HG03066 (cell line): ENCODE data around the gene LPAR2.

ENCODE experiments used
- ATAC-seq: cut with Tn5 transposase; IDR thresholded peaks from one replicate; pipeline ENCODE4 v1.9.1; 2021; ENCODE audit warnings: low read depth; ENCODE audit not compliant: unreplicated experiment

Gene LPAR2

GRCh38 chr19:19654441-19654840 is 26.4 kb upstream of the LPAR2 start:
- ATAC-seq, result no peak

- ATAC-seq, result no peak
Measured at GRCh38 chr19:19653597-19654147, 25.7 kb upstream of the LPAR2 start.

- ATAC-seq, result no peak
Measured at GRCh38 chr19:19652482-19653295, 24.7 kb upstream of the LPAR2 start.

- ATAC-seq, result no peak
Measured at GRCh38 chr19:19651076-19651475, 23.1 kb upstream of the LPAR2 start.

GRCh38 chr19:19650331-19650730 is 22.3 kb upstream of the LPAR2 start:
- no peak for ATAC-seq

GRCh38 chr19:19649580-19649995 is 21.6 kb upstream of the LPAR2 start:
- no peak for ATAC-seq

- no peak for ATAC-seq
Measured at GRCh38 chr19:19649155-19649554, 21.1 kb upstream of the LPAR2 start.

- no peak for ATAC-seq
Measured at GRCh38 chr19:19647037-19647835, 19.2 kb upstream of the LPAR2 start.

- no peak for ATAC-seq
Measured at GRCh38 chr19:19645233-19645870, 17.3 kb upstream of the LPAR2 start.

- ATAC-seq, result no peak
Measured at GRCh38 chr19:19644054-19644388, 16.0 kb upstream of the LPAR2 start.

GRCh38 chr19:19643158-19644053 is 15.4 kb upstream of the LPAR2 start, which contains the start of gene GMIP:
TSS of gene GMIP (minus strand) at chr19:19643657. CDS start at chr19:19643529, 128 bp downstream.
- ATAC-seq, result peak; percentile 79

- peak; percentile 22 for ATAC-seq
Measured at GRCh38 chr19:19642506-19643157, 14.6 kb upstream of the LPAR2 start.

GRCh38 chr19:19637523-19638251 is 9.7 kb upstream of the LPAR2 start:
- no peak for ATAC-seq

GRCh38 chr19:19637186-19637522 is 9.1 kb upstream of the LPAR2 start:
- ATAC-seq, result no peak

- no peak for ATAC-seq
Measured at GRCh38 chr19:19636573-19637185, 8.7 kb upstream of the LPAR2 start.

GRCh38 chr19:19635313-19635702 is 7.3 kb upstream of the LPAR2 start:
- no peak for ATAC-seq

- ATAC-seq, result no peak
Measured at GRCh38 chr19:19634516-19635312, 6.7 kb upstream of the LPAR2 start.
